Left renal cortex interstitium (tissue), 4 donors: ENCODE measurements around the gene PMP22. TPM values are rescaled to one million over a fixed set of nuclear protein-coding genes. Genes with fewer than 3 reads are reported as not detected.

Experiments
- DNase-seq, 4 donors: peaks; one replicate each; pipeline ENCODE4 v3.0.0-alpha.2; 2013; ENCODE audit warnings: low read depth in 4 of 4, low spot score in 2 of 4, missing footprints in 1 of 4
- polyA plus RNA-seq, 4 donors: library from polyadenylated mRNA; unstranded; fragments of 120-200 nt; gene quantifications; one replicate each; pipeline ENCODE4 v1.2.1, GENCODE V29; 2013; ENCODE audit not compliant: insufficient read length in 4 of 4

PMP22 gene
- 10 to 100 TPM; 56.6 to 66.5 (median 60.8) TPM for polyA plus RNA-seq

DNA sequence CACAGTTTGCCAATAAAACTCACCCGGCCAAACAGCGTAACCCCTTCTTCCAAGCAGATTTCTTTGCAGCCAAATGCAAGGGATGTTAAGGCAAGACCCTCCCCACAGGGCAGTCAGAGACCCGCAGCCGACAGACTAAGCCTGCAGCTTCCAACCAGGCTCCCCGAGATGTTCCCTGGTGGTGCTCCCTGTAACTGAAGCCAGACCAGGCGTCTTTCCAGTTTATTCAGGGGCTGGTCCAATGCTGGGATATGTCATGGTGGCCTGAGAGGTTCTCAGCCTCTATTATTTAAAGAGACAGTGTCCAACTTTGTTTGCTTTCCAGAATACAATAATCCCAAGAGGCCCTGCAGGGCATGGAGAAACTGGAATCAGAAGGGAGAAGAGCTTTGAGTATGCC, at the start of gene PMP22:
Gene PMP22, minus strand, starts transcription at position 196 of the 400 bp plus-strand sequence. CDS start 4,599 bp downstream, outside the sequence.
- DNase-seq: no peak

DNA sequence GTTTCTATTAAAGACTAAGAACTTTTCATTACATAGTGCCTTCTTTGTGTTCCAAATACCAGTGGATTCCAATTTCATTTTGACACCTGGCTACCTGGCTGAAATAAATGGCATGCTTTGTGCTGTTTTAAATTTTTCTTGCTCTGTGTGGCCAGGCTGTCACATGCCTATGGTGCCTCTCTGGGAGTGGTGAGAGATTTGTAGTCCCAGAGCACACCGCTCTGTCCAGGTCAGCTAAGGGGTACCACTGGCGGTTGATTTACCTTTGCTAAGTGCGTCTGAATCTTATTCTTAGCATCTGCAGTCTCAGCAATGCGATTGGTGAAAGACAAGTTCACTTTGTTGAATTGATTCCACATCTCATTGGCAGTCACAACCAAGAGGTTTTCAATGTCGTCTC, 46.9 kb upstream of the PMP22 start:
- no peak for DNase-seq

DNA sequence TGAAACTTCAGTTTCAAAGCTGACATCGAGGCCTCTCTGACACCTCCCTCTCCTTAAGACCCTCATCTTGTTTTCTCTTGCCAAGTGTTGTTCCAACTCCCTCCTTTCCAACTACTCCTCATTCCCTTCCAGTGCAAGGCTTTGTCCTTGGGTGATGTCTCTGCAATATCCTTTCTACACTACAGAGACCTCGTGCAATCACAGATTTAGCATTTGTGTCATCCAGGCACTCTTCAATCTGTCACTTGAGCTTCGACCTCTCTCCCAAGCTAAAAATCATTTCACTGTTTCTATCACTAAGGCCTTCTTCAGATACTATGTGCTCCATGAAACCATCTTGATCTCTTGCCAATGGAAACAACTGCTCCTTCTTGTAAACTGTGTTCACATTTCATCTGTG, 44.7 kb upstream of the PMP22 start:
- DNase-seq: no peak

DNA sequence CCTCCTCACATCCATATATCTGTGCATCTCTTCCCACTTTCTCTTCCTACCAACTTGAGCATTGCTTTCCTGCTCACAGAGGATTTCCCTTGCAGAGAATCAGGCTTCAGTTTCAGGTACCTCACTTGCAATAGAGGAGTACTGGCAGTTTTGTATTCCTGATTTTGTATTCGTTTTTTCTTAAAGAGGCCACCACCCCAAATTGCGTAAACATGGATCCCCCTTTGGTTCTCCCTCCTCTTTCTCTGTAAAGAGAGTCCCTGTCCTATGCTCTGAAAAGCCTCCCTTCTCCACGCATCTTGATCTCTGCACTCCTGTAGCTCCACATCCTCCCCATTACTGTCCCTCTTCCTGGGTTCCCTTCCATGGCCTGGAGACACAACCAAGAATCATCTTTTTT, 44.1 kb upstream of the PMP22 start:
- no peak for DNase-seq

DNA sequence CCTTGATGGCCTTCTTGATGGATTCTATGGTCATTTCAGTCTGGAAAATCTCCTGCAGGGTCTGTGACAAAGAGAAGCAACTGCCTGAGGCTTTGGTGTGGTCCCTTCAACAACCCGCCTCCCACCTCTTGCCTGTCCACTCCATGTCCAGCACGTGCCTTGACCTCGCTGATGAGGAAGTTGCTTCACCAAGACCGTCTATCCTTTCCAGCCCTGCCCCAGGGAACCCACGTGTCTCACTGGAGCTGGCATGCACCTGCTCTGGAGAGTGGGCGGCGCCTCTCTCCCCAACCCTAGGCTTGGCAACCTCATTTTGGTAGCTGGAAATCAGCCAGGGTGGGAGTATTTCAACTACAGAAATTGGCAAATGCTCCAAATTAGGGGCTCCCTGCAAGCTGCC, 43.6 kb upstream of the PMP22 start:
- no peak for DNase-seq

DNA sequence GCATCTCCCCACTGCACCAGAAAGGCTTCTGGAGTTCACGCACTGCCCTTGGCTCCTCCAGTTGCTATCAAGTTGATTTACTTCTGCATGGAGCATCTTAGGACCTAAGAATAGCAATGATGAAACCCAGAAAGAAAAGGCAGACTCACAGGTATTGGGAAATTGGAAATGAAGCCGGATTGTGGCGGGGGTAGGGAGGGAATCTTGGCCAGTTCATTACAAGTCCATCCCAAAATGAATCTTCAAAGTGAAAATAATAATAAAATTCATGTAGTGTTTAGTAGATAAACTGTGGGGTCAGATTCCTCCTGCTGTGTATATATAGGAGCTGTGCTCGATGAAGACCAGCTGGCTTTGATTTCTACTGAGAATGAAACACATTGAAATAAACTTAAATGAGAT, 42.6 kb upstream of the PMP22 start:
- no peak for DNase-seq

DNA sequence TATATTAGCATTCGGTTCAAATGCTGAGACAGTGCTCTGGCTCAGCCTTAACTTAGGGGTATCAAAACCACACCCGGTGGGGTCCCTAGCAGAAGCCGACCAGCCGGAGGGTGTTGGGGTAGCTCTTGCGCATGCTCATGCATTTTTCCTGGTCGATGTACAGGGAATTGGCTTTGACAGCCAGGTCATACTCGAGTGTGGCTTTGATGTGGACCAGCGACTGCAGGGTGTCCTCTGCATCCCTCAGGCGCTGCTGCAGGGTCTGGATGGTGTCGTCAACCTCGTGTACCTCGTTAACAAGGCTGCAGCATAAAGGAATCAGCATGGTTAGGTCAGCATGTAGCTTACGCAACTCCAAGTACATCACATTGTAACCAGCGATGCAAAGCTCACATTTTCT, 38.7 kb upstream of the PMP22 start:
- DNase-seq: no peak

DNA sequence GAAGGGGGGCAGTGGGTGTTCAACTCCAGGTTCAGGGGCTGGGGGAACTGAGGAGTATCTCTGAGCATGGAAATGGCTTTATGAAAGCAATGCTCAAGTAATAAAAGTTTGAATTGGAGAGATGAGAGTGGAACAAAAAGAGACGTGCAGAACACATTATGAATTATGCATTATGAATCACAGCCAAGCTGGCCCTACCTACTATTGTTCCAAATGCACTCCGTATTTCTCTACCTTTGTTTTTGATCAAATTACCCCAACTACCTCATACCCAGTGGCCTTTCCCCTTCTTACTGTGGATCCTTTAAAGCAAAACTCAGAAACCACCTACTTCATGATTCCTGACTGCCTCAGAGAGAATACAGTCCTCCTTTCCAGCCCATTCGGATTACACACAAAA, 38.1 kb upstream of the PMP22 start:
- no peak for DNase-seq

DNA sequence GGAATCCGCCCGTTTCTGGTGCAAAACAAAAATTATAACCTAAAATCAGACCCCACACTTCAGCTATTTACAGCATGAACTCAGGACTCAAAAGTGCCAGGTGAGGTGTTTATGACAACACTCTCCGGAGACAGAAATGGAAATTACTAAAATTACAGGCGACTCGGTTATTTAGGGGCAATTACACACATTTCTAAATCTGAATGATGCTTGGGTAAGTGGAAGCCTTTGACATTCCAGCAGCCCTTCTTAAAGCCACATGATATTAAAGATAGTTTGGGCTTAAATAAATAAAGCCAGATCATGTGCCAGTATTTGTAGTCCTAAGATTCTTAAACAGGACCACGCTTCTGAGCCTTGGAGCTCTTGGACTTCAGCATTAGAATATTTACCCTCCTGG, 36.7 kb upstream of the PMP22 start:
- DNase-seq: no peak

DNA sequence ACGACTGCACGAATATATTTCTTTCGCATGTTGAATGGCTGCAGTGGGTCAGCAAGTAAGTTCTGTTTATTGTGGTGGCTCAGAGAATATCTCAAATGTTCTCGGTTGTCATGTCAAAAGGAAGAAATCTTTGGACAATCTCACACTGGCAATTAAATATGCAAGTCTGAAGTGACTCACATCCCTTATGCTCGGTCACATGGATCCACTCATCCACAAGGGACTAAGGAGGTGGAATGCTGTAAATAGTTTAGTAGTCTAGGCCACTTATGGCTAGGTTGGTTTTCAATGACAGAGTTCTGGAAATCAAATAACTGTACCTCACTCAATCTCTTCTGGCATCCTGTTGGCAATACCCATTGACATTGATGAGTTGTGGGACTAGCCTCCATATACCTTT, 33.0 kb upstream of the PMP22 start:
- DNase-seq: no peak

DNA sequence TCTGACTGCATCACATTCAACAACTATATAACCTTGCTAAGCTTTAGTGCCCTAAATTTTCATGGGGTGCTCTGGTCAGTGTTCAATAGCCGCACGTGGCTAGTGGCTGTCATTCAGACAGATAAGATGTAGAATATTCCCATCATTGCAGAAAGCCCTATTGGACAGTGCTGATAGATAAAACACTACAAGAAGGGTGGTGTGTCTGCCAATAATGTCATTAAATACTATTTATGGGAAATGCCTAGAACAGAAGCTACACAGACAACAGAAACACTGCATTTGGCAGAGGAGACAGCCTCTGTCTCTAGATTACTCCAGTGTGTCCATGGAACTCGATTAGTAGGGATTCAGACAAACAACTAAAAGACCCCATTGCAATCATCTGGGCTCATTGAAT, 28.4 kb upstream of the PMP22 start:
- DNase-seq: no peak

DNA sequence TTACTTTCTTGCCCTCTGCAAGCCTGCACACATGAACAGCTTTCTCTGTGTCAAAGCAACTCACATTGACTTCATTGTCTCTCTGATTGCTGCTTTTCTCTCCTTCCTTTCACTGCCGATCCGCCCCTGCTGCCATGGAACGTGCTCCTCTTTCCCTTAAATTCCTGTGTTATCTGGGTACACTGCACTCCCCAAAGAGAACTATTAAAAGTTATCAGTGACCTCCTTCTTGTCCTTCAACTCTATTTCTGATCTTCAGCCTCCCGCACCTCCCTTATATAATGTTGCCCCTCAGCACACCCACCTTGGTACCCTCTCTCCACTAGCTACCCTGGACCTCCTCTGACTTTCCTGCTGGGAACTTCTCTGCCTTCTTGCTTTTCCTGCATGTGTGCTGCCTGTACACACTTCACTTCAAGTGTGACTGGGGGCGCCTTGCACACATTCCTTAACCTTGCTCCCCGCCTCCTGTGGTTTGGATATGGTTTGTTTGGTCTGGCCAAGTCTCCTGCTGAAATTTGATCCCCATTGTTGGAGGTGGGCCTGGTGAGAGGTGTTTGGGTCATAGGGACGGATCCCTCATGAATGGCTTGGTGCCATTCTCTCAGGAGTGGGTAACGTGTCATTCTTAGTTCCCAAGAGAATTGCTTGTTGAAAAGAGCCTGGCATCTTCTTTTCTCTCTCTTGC, 26.7 kb upstream of the PMP22 start:
- no peak for DNase-seq

DNA sequence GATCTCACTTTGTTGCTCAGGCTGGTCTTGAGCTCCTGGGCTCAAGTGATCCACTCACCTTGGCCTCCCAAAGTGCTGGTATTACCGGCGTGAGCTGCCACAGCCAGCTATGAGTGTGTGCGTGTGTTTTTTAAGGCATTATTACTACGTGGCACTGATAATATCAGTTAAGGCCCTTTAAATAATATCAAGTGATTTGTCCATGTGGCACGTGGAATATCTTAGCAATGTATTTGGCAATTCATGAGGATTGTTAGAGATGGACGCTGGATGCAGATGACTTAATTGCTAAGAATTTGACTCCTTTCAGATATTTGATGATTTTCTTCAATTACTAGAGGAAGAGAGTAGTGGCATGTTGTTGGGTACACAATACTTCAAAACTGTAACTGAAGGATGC, 25.5 kb upstream of the PMP22 start:
- DNase-seq: no peak

DNA sequence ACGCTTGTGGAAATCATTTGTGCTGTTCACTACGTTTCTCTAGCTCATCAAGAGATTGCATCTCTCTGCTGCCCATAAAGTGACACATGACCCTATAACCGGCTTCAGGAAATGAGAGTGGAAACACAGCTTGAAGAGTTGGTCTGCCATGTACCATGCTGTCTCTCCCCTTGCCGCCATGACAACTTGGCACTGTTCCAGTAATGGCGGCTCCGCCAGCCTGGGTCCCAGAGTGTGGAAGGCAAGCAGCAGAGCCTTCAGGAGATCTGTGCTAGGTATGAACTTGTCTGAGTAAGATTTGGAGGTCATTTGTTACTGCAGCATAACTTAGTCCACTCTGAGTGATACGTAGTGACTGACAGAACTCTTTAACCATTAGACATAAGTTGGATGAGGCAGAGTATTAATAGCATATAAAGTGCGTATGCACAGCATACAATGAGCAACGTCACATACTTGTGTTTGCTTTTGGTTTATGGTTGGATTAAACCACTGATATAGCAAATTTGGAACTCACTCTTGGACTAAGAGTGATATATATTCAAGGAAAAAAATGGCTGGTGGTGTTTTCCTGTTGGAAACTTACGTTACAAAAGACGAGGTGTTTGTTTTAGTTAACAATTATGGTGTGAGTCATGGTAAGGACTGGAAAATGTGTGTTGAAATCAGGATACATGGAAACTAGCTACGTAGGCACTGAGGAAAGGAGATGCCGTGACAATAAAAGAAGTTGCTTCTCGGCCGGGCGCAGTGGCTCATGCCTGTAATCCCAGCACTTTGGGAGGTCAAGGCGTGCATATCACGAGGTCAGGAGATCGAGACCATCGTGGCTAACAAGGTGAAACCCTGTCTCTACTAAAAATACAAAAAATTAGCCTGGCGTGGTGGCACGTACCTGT, 24.4 kb upstream of the PMP22 start:
- DNase-seq: no peak

DNA sequence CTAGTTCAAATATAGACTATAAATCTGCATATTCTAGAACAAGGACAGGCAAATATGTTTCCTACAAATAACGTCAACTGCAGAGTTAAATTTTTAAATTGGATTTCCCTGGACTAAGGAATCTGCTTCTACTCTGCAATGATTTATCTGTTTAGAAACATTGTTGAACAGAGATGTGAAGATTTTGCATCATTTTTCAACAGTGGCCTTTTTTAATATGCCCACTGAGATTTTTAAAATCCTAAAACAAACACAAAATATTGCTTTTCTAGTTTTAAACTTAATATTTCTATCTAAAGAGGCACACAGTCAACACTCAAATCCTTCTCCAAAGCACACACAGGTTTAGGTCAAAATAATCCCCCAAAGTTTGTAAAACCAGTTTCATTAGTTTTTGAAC, 23.7 kb upstream of the PMP22 start:
- DNase-seq: no peak

DNA sequence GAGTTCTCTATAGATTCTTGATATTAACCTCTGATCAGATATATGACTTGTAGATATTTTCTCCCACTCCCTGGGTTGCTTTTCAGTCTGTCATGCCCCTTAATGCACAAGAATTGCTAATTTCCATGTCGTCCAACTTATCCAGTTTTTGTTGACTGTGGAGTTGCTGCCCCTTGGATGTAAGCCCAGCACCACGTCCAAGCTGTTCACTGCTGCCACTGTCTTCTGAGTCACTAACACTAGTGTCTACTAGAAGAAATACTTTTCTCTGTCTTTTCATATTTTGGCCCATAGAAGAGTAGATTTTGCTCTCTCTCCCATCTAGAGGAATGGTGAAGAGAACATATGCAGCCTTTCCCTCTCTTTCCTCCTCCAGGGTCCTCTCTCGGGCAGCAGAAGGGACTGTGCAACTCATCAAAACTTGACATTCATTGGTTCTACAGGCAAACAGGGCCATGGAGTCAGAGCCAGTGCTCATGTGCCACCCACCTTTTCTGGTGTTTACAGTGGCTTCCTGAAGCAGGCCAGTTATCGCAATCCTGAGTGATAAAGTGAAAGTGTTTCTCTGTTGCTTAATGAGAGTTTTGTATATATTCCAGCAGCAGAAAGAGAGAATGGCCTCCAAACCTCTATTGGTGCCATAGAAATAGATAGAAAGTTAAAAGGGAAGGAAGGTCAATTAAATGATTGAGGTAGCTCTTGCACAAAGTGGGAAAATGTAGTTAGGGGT, 22.6 kb upstream of the PMP22 start:
- no peak for DNase-seq

DNA sequence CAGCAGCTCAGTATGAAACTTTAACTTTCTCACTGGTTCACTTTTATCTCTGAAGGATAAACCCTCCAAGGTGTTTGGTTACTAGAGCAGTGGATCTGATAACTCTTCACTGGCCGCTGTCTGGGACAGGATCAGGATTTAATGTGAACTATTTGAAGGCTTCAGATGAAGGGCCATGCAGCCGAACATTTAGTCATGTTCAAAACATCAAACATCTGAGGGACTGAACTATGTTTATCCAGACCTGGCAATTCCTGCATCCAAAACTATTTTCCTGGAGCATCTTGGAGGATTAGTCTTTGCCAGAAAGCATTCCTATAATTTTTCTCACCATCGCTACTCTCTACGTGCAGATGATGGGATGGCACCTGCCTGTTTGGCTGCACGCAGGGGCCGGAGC, 20.3 kb upstream of the PMP22 start:
- DNase-seq: no peak

DNA sequence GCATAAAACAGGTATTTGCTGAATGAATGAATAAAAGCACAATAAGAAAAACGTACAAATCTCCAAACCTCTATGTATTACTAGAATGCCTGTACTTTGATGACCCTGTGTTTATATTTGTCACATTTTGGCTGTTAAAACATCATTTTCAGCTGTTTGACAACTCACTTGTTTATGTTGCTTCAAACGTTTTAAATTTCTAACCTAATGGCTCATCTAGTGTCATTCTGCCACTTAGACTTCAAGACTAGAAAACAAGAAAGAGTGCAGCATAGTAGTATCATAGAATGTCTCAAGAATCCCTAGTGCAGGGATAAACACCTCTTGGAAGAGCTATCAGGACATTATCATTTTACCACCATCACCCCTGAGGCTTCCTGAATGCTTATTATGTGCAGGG, 19.4 kb upstream of the PMP22 start:
- DNase-seq: no peak

DNA sequence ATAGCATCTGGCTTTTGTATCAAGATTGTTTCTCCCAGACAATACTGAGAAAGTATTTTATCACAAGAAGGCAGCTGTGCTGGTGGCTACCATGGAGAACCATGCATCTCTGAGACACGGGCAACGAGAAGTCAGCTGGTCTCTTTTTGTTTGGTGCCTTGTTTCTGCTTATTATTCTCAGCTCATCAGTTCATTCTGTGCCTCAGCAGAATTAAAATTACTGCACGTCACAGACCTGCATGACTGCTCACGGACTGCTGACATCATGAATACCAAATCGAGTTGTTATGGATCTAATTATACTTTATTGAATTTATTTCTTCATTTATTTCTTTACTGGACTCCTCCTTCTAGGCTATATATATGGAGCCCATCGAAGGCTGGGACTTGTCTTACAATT, 19.0 kb upstream of the PMP22 start:
- DNase-seq: no peak

DNA sequence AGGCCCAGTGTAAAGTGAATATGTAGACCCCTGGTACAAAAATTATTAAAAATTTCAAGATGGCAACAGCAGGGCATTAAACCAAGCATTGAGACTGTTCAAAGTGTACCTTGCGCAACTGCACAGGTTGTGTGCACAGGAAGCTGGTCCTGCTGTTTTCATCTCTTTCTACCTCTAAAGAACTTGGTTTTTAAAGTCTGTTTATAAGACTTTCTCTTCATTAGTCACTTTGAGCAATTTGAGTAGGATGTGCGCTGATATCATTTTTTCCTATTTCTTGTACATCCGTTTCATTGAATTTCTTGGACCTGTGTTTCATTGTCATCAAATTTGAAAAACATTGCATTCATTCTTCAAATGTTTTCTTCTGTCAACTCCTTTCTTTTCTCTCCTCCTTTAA, 16.8 kb upstream of the PMP22 start:
- no peak for DNase-seq

DNA sequence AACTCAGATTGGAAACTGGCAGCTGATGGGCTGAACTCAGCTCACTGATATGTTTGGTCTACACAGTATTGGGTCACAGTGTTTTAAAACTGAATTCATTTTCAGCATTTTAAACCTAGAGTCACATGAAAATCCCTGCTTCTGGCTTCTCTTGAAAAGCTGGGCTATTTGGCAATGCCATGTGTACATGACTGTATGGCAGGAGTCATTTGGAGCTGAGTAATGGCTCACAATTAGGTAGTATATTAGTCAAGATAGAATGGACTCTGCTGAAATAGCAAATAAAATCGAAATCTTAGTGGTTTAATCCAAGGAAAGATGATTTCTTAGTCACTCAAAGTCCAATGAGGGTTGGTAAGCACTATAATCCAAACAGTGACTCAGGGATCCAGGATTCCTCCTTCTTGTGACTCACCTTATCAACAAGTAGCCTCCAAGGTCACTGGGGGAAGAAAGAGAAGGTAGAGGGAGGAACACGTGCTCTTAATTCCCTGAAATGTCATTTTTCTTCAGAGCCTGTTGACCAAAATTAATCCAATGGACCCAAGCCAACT, 13.9 kb upstream of the PMP22 start:
- DNase-seq: no peak
